ENCODE results near the gene PHKB. TPM values are rescaled to one million over a fixed set of nuclear protein-coding genes. Genes with fewer than 3 reads are reported as not detected.
"Not testable (repeated sequence)": the region's sequence is repeated elsewhere in the genome, so short reads cannot be mapped to it uniquely, and the experiment has no call there.

The PHKB gene
- 47.9 TPM for total RNA-seq

- peak; percentile 96 for ATAC-seq
Observed at GRCh38 chr16:47460711-47461597, at the start of gene PHKB, which contains the start of gene ITFG1. Gene PHKB (plus strand): TSS chr16:47461331. CDS start chr16:47461351, 20 bp downstream. Gene ITFG1 (minus strand): TSS chr16:47461063. CDS start chr16:47461045, 18 bp downstream.

GRCh38 chr16:47413041-47413440 lies 48.1 kb upstream of the PHKB start:
- no peak for ATAC-seq

- no peak for ATAC-seq
Observed at GRCh38 chr16:47416869-47417268, 44.3 kb upstream of the PHKB start.

- no peak for ATAC-seq
Observed at GRCh38 chr16:47424846-47425245, 36.3 kb upstream of the PHKB start.

GRCh38 chr16:47426806-47427205 lies 34.3 kb upstream of the PHKB start:
- no peak for ATAC-seq

- ATAC-seq: no peak
Observed at GRCh38 chr16:47431960-47432359, 29.2 kb upstream of the PHKB start.

GRCh38 chr16:47434274-47434673 lies 26.9 kb upstream of the PHKB start:
- not testable (repeated sequence) for ATAC-seq

GRCh38 chr16:47440066-47440465 lies 21.1 kb upstream of the PHKB start:
- ATAC-seq: not testable (repeated sequence)

- not testable (repeated sequence) for ATAC-seq
Observed at GRCh38 chr16:47442884-47443283, 18.2 kb upstream of the PHKB start.

- ATAC-seq: no peak
Observed at GRCh38 chr16:47446431-47446830, 14.7 kb upstream of the PHKB start.

- ATAC-seq: no peak
Observed at GRCh38 chr16:47448830-47449575, 12.1 kb upstream of the PHKB start.

GRCh38 chr16:47449788-47450187 lies 11.3 kb upstream of the PHKB start:
- ATAC-seq: no peak

GRCh38 chr16:47458331-47458730 lies 2.8 kb upstream of the PHKB start:
- no peak for ATAC-seq

GRCh38 chr16:47459603-47460002 lies 1.5 kb upstream of the PHKB start:
- ATAC-seq: no peak

GRCh38 chr16:47460359-47460710 lies 796 bp upstream of the PHKB start:
- ATAC-seq: no peak

- peak; percentile 72 for ATAC-seq
Observed at GRCh38 chr16:47461598-47462266, 601 bp downstream of the PHKB start.

- no peak for ATAC-seq
Observed at GRCh38 chr16:47463771-47464624, 2.9 kb downstream of the PHKB start.

- ATAC-seq: no peak
Observed at GRCh38 chr16:47465919-47466630, 4.9 kb downstream of the PHKB start.

- no peak for ATAC-seq
Observed at GRCh38 chr16:47467501-47467900, 6.4 kb downstream of the PHKB start.

GRCh38 chr16:47468070-47468689 lies 7.0 kb downstream of the PHKB start:
- peak; percentile 17 for ATAC-seq

GRCh38 chr16:47469227-47469626 lies 8.1 kb downstream of the PHKB start:
- ATAC-seq: no peak
